AG04449 (cell line): Measurements from ENCODE around the gene ATP9B.
"Not testable (repeated sequence)": the region's sequence is repeated elsewhere in the genome, so short reads cannot be mapped to it uniquely, and the experiment has no call there.

Experiments used
- CTCF ChIA-PET: fragments of 350-600 bp; formaldehyde crosslinking; extraction: SDS; loops from one replicate; lab custom pipeline; 2021; ENCODE audit warnings: antibody characterized with exemption; lab: Yijun Ruan, JAX
- POLR2A ChIA-PET: fragments of 400-600, 350-600 bp; formaldehyde crosslinking; extraction: SDS; loops from one replicate; lab custom pipeline; 2020; ENCODE audit warnings: antibody characterized with exemption, inconsistent platforms; lab: Yijun Ruan, JAX
- DNase-seq: peaks from one replicate; pipeline ENCODE4 v3.0.0-alpha.2; 2010; ENCODE audit warnings: low read depth, low spot score
- H3K4me3 ChIP-seq: 2 replicates; pipeline ENCODE4 v1.5.1; 2011; ENCODE audit warnings: low read depth, mild to moderate bottlenecking, control low read depth, low read length
- CTCF ChIP-seq: IDR thresholded peaks from one replicate; pipeline ENCODE4 v1.5.1; 2011; ENCODE audit warnings: mild to moderate bottlenecking, moderate library complexity, low read length, control low read depth, inconsistent platforms; ENCODE audit not compliant: insufficient read depth; ENCODE audit errors: missing control alignments

The ATP9B gene

GRCh38 chr18:79077181-79077580 lies 8.0 kb downstream of the ATP9B start:
- no peak overlapping the region for H3K4me3 ChIP-seq
- POLR2A ChIA-PET = no interaction called here
- DNase-seq = no peak
- no peak for TF ChIP-seq CTCF
- CTCF ChIA-PET = no interaction called here

DNA sequence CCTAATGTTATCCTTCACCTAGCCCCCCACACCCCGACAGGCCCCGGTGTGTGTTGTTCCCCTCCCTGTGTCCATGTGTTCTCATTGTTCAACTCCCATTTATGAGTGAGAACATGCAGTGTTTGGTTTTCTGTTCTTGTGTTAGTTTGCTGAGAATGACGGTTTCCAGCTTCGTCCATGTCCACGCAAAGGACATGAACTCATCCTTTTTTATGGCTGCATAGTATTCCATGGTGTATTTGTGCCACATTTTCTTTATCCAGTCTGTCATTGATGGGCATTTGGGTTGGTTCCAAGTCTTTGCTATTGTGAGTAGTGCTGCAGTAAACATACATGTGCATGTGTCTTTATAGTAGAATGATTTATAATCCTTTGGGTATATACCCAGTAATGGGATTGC lies 9.6 kb downstream of the ATP9B start:
- CTCF ChIA-PET, DNase-seq, POLR2A ChIA-PET, H3K4me3 ChIP-seq: not testable (repeated sequence)

DNA sequence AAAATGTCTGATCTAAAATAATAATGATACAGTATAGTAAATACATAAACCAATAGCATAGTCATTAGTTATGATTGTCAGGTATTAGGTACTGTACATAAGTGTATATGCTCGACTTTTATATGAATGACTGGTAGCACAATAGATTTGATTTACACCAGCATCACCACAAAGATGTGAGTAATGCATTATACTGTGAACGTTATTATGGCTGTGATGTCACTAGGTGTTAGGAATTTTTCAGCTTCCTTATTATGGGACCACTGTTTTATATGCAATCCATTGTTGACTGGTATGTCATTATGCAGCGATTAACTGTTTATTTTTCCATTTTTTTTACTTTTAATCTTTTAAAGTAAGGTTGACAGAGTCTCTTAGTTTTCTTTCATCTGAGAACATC lies 23.7 kb downstream of the ATP9B start:
- CTCF ChIA-PET = no interaction called here
- POLR2A ChIA-PET = no interaction called here

DNA sequence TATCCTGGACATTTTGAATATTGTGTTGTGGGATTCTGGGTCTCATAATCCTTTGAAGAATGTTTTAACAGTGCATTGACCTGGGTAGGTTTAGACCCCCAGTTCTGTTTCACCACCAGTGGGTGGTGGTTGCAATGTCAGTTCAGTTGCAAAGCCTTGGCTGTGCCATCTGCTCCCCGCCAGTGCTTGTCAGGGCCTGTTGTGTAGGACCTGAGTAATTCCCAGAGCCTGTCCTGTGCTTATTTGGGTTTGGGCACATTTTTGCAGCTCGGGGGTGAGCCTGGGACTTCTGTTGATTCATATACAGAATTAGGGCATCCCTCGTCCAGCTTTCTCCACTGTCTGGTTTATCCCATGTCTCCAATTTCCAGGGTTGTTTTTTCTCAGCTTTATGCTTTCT lies 24.8 kb downstream of the ATP9B start:
- ChIA-PET POLR2A (interaction anchor here (0.9 kb wide), 1 partner anchor 15 kb away, joined by 3 read pairs; no protein-coding TSS in a partner anchor), CTCF (no interaction called here)
- DNase-seq = no peak
- no peak for TF ChIP-seq CTCF
- H3K4me3 ChIP-seq = no peak overlapping the region

More for the DNA sequence above, 23.7 kb downstream of the ATP9B start:
- DNase-seq = no peak
- H3K4me3 ChIP-seq = no peak overlapping the region
- no peak for TF ChIP-seq CTCF

DNA sequence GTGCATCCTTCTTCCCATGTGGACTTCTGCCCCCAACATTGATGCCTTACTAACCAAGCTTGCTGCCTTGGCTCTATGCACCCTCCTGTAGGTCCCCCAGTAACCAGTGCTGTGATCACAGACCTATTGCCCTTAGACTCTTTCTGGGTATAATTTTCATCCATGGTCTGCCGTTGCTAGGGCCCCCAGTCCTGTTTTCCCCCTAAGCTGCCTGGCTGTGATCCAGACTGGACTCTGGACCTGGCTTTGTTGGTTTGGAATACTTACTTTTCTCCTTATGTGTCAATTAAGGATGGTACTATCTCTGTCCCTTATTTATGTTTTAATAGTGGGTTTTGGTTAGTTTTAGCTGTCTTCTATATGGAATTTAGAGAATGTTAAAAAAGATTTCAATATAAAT lies 26.0 kb downstream of the ATP9B start:
- CTCF ChIA-PET = no interaction called here
- H3K4me3 ChIP-seq = no peak overlapping the region
- POLR2A ChIA-PET = no interaction called here
- no peak for DNase-seq
- TF ChIP-seq CTCF = no peak

DNA sequence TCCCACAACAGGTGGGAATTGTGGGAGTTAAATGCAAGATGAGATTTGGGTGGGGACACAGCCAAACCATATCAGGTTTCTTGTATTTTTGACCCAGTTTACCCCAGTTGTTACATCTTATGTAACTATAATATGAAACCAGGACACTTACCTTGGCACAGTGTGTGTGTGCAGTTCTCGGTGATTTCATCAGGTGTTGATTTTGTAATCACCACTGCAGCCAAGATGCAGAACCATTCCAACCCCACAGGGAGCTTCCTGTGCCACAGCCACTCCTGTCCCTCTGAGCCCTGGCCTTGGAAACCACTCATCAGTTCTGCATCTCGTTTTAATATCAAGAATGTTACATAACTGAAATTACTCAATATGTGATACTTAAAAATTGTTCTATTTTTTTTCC lies 31.8 kb downstream of the ATP9B start:
- ChIA-PET CTCF (no interaction called here), POLR2A (no interaction called here)
- no peak overlapping the region for H3K4me3 ChIP-seq
- no peak for TF ChIP-seq CTCF
- DNase-seq = no peak

DNA sequence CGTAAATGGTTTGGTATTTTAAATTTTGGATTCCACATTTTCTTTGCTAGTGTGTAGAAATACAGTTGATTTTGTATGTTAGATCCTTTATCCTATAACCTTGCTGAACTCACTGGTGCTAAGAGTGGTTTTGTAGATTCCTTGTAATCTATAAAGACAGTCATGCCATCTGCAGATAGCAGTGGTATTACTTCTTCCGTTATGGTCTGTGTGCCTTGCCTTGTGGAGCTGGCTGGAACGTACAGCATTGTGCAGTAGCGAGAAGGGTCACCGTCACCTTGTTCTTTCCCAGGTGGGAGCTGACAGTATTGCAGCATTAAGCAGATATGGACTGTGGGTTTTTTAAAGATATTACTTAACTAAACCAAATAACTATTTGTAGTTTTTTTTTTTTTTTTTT lies 33.7 kb downstream of the ATP9B start:
- no peak overlapping the region for H3K4me3 ChIP-seq
- ChIA-PET POLR2A (no interaction called here), CTCF (no interaction called here)
- no peak for TF ChIP-seq CTCF
- no peak for DNase-seq
